OCI-LY7 (cell line): ENCODE measurements around the gene ACE.

Experiments
- EZH2phosphoT487 ChIP-seq: fragments of 200-600 bp; sonication (generic); IDR thresholded peaks from 2 replicates; pipeline ENCODE4 v1.6.1; 2018; ENCODE audit warnings: low read depth, borderline replicate concordance, mild to moderate bottlenecking, mixed run types, antibody characterized with exemption, low read length, moderate library complexity, mixed read lengths
- TF ChIP-seq, protein P1 (sequence below): fragments of 200-600 bp; sonication (generic); conservative IDR thresholded peaks from 2 replicates; pipeline ENCODE4 v1.5.1; 2014; ENCODE audit warnings: mild to moderate bottlenecking, antibody characterized with exemption, low read length, moderate library complexity, mixed read lengths

DNA sequence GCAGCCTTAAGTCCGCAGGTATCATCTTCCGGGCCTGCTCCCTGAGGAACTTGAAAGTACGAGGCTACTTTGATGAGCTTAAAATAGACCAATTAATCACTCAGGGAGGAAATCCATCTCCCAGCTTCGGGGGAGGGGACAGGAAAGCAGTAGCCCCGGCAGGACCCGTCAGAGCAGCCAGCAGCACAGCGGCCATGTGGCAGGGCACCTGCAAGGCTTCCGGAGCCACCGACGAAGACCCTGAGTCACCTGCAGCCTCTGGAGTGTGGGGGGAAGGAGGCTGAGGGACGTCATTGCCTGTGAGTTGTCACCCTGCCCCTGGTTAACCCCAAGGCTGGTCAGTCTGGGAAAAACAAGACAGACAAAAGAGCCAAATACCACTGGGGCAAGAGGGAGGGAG lies 26.3 kb upstream of the ACE start:
- TF ChIP-seq, protein P1, sequence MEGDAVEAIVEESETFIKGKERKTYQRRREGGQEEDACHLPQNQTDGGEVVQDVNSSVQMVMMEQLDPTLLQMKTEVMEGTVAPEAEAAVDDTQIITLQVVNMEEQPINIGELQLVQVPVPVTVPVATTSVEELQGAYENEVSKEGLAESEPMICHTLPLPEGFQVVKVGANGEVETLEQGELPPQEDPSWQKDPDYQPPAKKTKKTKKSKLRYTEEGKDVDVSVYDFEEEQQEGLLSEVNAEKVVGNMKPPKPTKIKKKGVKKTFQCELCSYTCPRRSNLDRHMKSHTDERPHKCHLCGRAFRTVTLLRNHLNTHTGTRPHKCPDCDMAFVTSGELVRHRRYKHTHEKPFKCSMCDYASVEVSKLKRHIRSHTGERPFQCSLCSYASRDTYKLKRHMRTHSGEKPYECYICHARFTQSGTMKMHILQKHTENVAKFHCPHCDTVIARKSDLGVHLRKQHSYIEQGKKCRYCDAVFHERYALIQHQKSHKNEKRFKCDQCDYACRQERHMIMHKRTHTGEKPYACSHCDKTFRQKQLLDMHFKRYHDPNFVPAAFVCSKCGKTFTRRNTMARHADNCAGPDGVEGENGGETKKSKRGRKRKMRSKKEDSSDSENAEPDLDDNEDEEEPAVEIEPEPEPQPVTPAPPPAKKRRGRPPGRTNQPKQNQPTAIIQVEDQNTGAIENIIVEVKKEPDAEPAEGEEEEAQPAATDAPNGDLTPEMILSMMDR = no peak
- no peak for TF ChIP-seq EZH2phosphoT487
